Globus pallidus (tissue), 1 donor: ENCODE measurements around the gene SOX8.
A peak's percentile ranks its signal among the peaks of the same experiment; 100 is the strongest.
"Not testable (repeated sequence)": the region's sequence is repeated elsewhere in the genome, so short reads cannot be mapped to it uniquely, and the experiment has no call there.

Source experiments
- DNase-seq: peaks from one replicate; pipeline ENCODE4 v3.0.0-alpha.2; 2015; ENCODE audit warnings: low spot score

The SOX8 gene

GRCh38 chr16:1009358-1010150 lies 28.0 kb downstream of the SOX8 start:
- DNase-seq: no peak

- DNase-seq: no peak
These were observed 28.7 kb downstream of the SOX8 start for GRCh38 chr16:1010251-1010650.

DNA sequence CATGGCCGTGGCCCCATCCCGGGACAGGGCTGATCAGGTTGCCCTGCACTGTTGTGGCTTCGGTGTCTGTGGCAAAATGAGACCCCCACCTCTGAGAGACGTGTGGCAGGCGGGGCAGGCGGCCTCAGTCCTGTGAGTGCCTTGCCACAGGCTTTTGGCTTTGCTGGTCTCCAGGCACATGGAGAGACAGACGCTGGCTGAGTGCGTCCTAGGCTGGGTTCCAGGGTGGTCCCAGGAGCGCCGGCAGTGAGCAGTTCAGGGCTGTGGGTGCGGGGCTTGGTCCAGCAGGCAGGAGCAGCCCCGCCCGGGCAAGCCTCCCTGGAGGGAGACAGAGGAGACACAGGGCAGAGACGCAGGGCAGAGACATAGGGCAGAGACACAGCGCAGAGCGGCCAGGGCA lies 29.2 kb downstream of the SOX8 start:
- no peak for DNase-seq

DNA sequence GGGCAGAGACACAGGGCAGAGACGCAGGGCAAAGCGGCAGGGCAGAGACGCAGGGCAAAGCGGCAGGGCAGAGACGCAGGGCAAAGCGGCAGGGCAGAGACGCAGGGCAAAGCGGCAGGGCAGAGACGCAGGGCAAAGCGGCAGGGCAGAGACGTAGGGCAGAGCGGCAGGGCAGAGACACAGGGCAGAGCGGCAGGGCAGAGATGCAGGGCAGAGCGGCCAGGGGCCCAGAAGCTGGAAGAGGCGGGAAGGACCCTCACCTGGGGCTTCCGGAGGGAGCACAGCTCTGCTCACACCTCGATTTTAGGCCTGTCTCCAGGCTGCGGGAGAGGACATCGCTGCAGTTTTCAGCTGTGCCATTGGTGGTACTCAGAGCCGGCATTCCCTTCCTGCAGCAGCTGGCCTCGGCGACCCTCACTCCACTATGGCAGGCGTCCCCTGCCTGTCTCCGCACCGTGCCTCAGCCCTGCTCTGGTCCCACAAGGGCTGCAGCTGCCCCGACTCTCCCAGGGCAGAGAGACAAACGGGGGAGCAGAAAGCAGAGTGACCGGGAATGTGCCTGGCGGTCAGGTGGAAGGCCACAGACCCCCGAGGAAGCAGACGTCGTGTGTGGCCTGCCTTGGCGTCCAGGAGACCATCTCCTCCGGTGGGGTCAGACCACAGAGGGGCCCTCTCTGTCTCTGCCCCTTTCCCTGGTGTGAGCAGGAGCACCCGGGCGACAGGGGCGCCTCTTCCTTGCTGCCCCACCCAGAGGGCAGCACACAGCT lies 29.9 kb downstream of the SOX8 start:
- no peak for DNase-seq

GRCh38 chr16:1012135-1012534 lies 30.6 kb downstream of the SOX8 start:
- no peak for DNase-seq

- DNase-seq: no peak
These were observed 31.4 kb downstream of the SOX8 start for GRCh38 chr16:1012722-1013592.

- no peak for DNase-seq
These were observed 32.0 kb downstream of the SOX8 start for GRCh38 chr16:1013593-1013900.

GRCh38 chr16:1014221-1014620 lies 32.7 kb downstream of the SOX8 start:
- DNase-seq: no peak

DNA sequence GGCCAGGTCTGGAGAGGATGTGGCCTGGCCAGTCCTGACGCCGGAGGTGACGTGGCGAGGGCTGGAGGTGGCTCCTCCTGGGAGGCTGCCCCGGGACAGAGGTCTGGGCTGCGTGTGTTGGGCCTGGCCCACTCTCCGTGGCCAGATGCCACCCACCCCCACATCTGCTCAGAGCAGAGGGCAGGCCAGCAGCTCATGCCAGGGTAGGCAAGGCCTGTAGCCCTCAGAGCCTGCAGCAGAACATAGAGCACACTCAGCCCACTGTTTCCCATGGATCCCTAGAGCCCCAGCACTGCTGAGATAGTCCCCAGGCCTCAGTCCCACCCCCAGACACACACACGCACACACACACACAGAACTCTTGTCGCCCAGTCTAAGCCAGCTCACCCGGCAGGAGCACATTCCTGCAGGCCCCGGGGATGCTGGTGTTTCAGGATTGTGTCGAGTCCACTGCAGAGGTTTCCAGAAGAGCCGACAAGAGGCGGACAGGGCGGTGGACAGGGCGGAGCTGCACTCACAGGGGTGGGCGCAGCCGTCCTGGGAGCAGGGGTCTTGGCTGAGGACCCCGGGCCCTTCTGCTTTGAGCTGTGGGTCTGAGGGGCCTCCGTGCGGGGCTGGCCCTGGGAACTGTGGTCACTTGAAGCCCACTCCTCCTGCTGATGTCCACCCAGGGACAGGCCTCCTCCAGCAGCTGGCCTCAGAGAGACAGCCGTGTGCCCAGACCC lies 33.4 kb downstream of the SOX8 start:
- DNase-seq: no peak

- no peak for DNase-seq
These were observed 37.1 kb downstream of the SOX8 start for GRCh38 chr16:1018447-1019198.

DNA sequence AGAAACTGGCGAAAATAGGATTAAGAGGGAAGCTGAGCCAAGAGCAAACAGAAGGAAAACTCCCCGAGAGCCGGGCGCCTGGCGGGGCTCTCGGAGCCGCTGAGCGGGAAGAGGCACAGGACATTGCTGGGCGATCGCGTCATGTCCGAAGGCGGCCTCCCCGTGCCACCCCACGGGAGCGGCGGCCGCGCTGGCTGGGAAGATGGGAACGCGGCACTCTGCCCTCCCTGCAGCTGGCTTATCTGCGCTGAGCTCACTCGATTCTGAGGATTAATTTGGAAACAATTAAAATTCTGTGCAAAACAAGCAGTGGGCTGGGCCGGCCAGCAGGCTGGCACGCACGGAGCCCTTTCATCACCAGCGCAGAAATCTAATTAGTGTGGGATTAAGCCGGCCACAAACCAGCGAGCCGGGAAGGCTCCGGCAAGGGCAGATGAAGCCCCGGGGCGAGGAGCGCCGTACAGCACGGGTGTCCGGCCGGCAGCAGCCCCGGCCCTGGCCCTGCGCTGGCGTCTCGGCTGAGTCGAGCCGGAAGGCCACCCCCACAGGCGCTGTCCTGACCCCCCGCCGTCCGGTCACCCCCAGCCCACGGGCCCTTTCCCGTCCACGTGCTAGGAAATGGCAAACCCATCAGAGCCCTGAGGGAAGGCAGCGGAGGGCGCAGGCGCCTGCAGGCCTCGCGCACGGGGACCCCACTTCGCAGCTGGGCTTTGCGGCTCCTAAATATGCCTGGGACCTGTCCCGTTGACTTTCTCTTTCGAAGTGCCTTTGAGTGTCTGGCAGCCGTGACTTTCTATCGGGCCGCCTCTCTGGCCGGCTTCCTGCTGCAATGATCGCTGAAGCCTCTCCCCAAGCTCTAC lies 37.9 kb downstream of the SOX8 start:
- DNase-seq: peak; percentile 84

- no peak for DNase-seq
These were observed 38.5 kb downstream of the SOX8 start for GRCh38 chr16:1020091-1020399.

DNA sequence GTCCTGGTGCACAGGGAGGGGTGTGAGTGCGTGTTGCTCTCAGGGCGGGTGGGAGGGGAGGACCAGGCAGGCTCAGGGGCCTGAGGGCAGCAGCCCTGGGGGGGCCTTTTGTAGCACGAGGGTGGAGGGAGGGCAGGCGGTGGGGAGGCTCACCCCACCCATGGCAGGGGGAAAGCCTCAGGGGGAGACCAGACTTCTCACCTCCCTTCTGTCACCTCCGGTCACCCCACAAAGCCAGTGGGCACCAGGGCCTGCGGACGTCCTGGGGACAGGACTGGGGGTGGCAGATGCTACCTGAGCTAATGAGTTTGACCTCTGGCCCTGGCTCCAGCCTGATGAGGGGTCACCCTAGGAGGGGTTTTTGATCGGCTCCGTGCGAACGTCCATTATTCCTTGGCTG lies 39.0 kb downstream of the SOX8 start:
- no peak for DNase-seq

DNA sequence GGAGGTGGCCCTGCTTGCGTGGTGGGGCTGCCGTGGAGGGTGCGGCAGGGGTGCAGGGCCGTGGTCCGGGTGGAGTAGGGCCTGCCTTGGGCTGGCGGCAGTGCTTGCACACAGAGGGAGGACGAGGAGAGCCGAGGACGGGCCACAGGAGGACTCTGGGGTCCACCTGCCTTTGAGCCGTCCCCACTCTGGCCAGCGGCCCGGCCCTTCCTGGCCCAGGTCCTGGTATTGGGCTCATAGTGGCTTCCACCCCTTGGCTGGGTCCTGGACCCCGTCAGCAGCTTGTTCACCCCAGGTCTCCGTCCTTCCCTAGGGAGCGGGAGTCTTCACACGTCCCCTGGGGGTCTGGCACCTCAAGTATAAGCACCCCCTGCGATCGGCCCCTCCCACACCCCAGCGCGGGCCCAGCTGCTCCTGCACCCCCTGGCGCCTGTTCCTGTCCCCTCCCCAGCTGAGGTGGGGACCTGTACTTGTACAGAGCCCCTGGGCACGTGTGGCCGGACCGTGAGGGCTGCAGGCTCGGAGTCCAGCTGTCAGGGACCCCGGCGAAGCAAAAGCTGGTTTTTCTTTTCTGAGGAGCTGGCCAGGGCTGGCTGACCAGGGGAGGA lies 40.1 kb downstream of the SOX8 start:
- DNase-seq: no peak

GRCh38 chr16:1022466-1022865 lies 40.9 kb downstream of the SOX8 start:
- DNase-seq: no peak

DNA sequence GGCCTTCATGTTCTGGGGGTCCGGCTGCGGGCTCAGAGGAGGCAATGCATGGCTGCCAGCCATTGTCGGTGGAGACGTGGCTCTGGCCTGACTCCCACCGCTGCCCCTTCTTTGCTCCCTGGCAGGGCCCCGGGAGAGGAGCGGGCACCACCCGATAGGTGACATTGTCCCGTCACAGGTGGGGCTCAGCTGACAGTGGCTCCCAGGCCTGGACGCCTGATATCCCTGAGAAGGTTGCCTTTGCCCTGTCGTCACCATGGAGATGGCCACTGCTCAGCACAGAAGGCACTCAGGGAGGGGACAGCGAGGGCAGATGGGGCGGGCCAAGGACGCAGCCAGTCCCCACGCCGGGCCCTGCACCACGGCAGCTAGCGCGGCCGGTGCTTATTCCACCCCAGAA lies 42.6 kb downstream of the SOX8 start:
- DNase-seq: no peak

DNA sequence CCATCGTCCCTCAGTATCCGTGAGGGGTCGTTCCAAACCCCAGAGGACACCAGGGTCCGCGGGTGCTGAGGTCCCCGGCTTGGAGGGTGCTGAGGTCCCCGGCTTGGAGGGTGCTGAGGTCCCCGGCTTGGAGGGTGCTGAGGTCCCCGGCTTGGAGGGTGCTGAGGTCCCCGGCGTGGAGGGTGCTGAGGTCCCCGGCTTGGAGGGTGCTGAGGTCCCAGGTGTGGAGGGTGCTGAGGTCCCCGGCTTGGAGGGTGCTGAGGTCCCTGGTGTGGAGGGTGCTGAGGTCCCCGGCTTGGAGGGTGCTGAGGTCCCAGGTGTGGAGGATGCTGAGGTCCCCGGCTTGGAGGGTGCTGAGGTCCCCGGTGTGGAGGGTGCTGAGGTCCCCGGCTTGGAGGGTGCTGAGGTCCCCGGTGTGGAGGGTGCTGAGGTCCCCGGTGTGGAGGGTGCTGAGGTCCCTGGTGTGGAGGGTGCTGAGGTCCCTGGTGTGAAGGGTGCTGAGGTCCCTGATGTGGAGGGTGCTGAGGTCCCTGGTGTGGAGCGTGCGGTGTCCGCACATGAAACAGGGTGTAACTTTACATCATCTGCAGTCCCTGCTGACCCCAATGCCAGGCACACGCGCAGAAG lies 43.7 kb downstream of the SOX8 start:
- not testable (repeated sequence) for DNase-seq

GRCh38 chr16:1026057-1026783 lies 44.6 kb downstream of the SOX8 start:
- DNase-seq: peak; percentile 76
